Stimulated activated CD4-positive, alpha-beta T cell treated with anti-CD3 and anti-CD28 coated beads, Interleukin-4, amount 100 ng/mL, for 24 hours (primary cell): ENCODE measurements around the gene SYNJ1.
A peak's percentile ranks its signal among the peaks of the same experiment; 100 is the strongest.
"Not testable (repeated sequence)": the region's sequence is repeated elsewhere in the genome, so short reads cannot be mapped to it uniquely, and the experiment has no call there.

Experiments used
- DNase-seq: peaks from one replicate; pipeline ENCODE4 v3.0.0-alpha.2; 2020

Gene SYNJ1

GRCh38 chr21:32733356-32733755 lies 5.5 kb upstream of the SYNJ1 start:
- DNase-seq: peak; percentile 53

- no peak for DNase-seq
These were observed 4.7 kb upstream of the SYNJ1 start for GRCh38 chr21:32732544-32732943.

- DNase-seq: no peak
These were observed 1.0 kb upstream of the SYNJ1 start for GRCh38 chr21:32728848-32729247.

- no peak for DNase-seq
These were observed 635 bp upstream of the SYNJ1 start for GRCh38 chr21:32728456-32728839.

GRCh38 chr21:32726839-32727686 lies 750 bp downstream of the SYNJ1 start:
- DNase-seq: peak; percentile 19

- no peak for DNase-seq
These were observed 8.7 kb downstream of the SYNJ1 start for GRCh38 chr21:32719085-32719484.

- no peak for DNase-seq
These were observed 9.9 kb downstream of the SYNJ1 start for GRCh38 chr21:32717851-32718316.

GRCh38 chr21:32716486-32716885 lies 11.3 kb downstream of the SYNJ1 start:
- no peak for DNase-seq

GRCh38 chr21:32713726-32714125 lies 14.1 kb downstream of the SYNJ1 start:
- DNase-seq: no peak

GRCh38 chr21:32712641-32713040 lies 15.2 kb downstream of the SYNJ1 start:
- no peak for DNase-seq

GRCh38 chr21:32712043-32712442 lies 15.8 kb downstream of the SYNJ1 start:
- DNase-seq: peak; percentile 14

GRCh38 chr21:32710987-32711386 lies 16.8 kb downstream of the SYNJ1 start:
- no peak for DNase-seq

GRCh38 chr21:32710069-32710784 lies 17.6 kb downstream of the SYNJ1 start:
- no peak for DNase-seq

- DNase-seq: no peak
These were observed 19.7 kb downstream of the SYNJ1 start for GRCh38 chr21:32708069-32708468.

GRCh38 chr21:32705901-32706300 lies 21.9 kb downstream of the SYNJ1 start:
- no peak for DNase-seq

GRCh38 chr21:32705139-32705538 lies 22.7 kb downstream of the SYNJ1 start:
- no peak for DNase-seq

- no peak for DNase-seq
These were observed 25.1 kb downstream of the SYNJ1 start for GRCh38 chr21:32702702-32703101.

- DNase-seq: no peak
These were observed 28.7 kb downstream of the SYNJ1 start for GRCh38 chr21:32698971-32699693.

- DNase-seq: no peak
These were observed 29.5 kb downstream of the SYNJ1 start for GRCh38 chr21:32698286-32698685.

- not testable (repeated sequence) for DNase-seq
These were observed 32.3 kb downstream of the SYNJ1 start for GRCh38 chr21:32695482-32695881.

GRCh38 chr21:32693581-32693980 lies 34.2 kb downstream of the SYNJ1 start:
- DNase-seq: no peak

- DNase-seq: no peak
These were observed 37.7 kb downstream of the SYNJ1 start for GRCh38 chr21:32690085-32690484.

GRCh38 chr21:32687643-32688345 lies 40.0 kb downstream of the SYNJ1 start:
- DNase-seq: no peak
